Dermis microvascular lymphatic vessel endothelial cell (primary cell): ENCODE data around the gene TMEM245. TPM values are rescaled to one million over a fixed set of nuclear protein-coding genes. Genes with fewer than 3 reads are reported as not detected.
A peak's percentile ranks its signal among the peaks of the same experiment; 100 is the strongest.
"Not testable (repeated sequence)": the region's sequence is repeated elsewhere in the genome, so short reads cannot be mapped to it uniquely, and the experiment has no call there.

Experiments used
- DNase-seq, 2 donors: peaks; one replicate each; pipeline versions ENCODE4 v3.0.0 to v3.0.0-alpha.2; 2010; ENCODE audit warnings: low read depth in 2 of 2
- total RNA-seq: library from RNA; depleted of rRNA; stranded (reverse); fragments of >200 nt; gene quantifications from 2 replicates; pipeline ENCODE4 v1.2.1, GENCODE V29; 2014

The TMEM245 gene
- total RNA-seq, 1 donor from 2014 or later: 49.2 TPM

DNA sequence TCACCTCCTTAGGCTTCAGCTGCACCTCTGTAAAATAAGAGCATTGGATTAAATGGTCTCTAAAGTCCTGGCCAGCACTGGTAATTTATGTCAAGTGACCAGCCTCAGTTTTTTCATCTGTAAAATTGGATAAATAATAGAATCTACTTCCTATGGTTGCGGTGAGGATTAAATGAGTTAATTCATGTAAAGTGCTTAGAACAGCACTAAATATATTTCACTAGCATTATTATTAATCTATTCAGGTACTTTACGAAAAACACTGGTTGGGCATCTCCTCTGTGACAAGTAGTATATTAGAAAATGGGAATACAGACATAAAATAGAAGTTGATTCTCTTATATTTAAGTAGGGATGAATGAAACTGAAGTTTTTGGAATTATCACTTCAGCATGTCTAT, 13.8 kb upstream of the TMEM245 start:
- DNase-seq: no peak

DNA sequence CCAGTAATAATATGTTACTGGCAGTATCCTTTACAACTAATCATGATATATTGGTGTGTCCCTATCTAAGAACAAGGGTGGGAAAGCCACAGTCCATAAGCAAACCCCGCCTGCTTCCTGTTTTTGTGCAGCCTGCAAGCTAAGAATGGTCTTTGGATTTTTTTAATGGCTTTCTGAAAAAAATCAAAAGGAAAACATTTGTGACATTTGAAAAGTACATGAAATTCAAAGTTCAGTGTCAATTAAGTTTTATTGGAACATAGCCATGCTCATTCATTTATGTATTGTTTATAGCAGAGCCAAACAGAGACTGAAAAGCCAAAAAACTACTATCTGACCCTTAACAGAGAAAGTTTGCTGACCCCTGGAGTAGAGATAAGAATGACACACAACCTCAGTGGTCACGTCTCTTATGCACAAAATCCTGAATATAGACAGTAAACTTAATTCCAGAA, 12.8 kb upstream of the TMEM245 start:
- DNase-seq: peak; percentile 55 to 85

DNA sequence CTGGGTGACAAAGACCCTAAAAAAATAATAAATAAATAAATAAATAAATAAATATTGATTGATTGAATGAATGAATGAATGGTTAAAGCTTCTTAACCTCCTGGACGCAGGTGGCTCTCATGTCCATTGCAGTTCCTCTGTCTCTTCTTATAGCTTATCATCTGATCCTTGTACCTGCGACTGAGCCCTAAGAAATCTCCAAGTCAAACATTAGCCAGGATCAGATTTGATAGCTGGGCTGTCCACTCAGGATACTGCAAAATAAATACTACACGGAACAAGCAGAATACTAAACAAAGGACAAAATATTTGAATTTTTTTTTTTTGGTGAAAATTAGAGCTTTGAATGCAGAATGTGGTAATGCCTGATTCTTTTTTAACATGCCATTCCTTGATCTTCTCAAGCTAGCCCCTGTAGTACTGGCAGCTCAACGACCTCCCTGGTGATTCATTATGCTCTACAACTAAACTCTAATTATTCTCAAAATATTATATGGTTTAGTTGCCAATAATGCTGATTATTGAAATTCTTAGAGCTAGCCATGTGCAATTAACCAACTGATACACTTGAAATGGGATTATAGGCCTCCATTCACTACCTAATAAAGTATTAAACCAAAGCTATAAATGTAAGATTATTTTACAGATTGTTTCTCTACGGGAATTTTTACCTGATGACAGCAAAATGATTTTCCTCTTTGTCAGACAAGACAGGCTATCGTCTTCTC, 9.9 kb upstream of the TMEM245 start:
- no peak for DNase-seq

DNA sequence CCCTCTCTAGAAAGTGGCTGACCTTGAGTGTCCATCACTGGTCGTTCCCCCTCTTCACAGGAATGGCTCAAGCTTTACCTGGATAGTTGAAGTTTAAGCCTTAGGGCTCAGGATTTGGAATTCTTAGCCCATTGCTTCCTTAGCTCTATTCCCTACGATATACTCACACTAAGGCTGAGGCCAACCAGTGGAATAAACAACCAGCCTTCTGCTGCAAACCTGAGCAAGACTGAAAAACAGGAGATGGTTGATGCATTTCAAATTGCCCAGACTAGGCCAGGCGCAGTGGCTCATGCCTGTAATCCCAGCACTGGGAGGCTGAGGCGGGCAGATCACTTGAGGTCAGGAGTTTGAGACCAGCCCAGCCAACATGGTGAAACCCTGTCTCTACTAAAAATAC, 6.9 kb upstream of the TMEM245 start:
- DNase-seq: not testable (repeated sequence)

DNA sequence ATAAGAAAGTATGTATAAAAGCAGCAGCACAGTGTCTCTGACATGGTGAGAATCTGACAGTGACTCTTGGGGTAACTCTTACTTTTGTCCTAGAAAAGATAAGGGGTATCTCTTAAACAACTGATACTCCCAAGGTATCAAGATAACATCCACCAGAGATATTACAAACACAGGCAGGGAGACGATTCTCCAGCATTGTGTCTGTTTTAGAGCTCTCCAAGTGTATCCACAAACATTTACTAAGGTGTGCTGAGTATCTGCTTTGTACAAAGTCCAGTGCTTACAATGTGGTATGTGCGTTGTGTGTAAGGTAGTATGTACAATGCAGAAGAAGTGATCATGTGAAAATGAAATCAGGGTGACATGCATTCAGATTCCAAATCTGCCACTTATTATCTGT, 4.4 kb upstream of the TMEM245 start:
- DNase-seq: no peak

DNA sequence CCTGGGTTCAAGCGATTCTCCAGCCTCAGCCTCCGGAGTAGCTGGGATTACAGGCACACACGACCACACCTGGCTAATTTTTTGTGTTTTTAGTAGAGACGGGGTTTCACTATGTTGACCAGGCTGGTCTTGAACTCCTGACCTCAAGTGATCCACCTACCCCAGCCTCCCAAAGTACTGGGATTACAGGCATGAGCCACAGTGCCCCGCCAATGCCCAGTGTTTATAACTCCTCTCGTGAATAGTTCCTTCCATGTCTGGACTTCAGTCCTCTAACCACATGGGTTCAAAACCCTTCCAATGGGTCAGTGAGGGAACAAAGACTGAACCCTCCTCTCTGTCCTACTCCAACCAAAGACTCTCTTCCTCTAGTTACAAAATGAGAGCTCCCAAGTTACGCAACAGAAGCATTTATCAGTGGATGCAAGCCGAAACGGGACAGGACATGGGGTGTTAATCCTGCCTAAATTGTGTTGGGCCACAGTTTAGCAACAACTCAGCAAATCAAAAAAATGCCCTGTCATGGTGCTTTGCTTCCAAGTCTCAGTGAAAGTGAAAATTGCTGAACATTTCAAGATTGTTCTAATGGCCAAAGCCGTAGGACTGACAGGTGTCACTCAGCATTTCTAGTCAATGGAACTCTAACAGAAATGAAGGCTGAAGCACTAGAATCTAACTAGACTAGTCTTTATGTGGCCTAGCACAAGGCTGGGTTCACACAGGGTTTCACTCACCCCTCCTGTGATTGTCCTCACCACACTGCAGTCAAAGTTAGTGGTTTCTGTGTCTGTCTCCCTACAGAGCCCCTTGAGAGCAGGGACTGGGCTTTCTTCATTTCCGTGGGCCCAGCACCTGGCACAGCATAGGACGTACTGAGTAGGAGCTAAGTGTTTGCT, 3.2 kb upstream of the TMEM245 start:
- DNase-seq: no peak

DNA sequence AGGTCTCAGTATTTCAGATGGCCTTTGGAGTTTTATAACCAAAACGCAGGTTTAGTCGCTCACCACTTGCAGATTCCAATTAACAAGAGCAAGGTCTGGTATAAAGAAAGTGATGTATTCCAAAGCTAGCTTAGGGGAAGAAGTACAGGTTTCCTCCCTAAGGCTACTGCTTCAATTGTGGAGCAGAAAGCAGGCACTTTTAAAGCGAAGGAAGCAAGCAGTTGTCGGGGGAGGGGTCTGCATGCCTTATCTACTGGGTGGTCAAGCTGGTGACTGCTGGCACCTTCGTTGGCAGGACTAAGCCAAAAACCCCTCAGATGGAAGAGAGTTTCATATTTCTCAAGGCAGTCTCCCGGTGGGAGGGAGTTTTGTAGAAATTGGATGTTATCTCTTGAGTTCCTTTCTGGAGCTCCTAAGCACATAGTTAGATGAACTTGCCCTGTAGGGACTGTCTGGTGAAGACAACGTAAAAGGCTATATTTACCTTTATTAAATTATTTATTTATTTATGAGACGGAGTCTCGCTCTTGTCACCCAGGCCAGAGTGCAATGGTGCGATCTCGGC, 1.6 kb upstream of the TMEM245 start:
- no peak for DNase-seq

DNA sequence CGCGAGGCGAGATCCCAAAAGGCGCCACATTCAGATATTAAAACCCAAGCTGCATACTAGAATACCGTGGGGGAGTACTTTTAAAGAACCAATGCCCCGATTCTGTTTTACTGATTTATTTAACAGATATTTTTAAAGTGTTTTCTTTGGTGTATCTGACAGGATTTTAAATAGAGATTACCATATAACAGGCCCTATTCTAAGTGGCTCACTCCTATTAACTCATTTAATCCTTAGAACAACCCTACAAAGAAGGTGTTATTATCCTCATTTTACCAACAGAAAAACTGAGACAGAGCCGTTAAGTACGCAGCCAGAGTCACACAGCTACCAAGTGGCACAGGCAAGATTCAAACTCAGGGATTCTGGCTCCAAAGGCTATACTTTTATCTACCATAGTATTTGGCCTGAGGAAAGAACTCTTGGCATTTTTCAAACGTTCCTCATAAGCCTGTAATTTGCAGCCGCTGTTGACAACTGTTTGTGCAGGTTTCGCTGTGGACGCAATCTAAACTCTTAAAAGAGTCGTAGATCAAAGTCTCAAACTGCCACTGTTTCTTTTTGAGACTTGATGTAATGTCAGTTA, 550 bp upstream of the TMEM245 start:
- no peak for DNase-seq

DNA sequence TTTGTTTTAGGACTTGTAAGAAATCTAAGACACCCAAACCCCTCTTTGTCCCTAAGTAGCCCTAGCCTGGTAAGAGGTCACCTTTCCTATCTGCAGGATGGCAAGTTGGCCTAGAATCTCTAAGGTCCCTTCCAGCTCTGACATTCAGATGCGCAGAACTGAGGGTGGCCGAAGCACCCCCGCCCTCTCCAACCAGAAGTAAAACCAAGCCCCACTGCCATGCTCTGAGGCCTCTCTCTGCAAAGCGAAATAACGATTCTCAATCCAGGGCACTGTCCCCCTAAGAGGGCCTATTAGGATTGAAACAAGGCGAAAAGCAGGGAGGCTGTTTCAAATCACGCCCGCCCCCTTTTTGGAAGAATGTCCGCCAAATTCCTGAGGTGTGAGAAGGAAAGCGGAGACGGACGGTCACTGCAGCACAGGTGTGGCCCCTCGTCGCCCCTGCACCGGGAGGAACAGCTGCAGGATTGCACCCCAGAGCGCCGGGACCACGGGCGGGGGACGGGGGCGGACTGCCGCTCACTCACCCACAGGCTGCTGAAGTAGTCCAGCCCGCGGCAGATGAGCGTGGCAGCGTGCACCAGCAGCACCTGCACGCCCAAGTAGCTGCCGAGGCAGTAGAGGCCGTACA, 824 bp downstream of the TMEM245 start:
- peak in 1 of 2 donors; percentile 19 for DNase-seq

DNA sequence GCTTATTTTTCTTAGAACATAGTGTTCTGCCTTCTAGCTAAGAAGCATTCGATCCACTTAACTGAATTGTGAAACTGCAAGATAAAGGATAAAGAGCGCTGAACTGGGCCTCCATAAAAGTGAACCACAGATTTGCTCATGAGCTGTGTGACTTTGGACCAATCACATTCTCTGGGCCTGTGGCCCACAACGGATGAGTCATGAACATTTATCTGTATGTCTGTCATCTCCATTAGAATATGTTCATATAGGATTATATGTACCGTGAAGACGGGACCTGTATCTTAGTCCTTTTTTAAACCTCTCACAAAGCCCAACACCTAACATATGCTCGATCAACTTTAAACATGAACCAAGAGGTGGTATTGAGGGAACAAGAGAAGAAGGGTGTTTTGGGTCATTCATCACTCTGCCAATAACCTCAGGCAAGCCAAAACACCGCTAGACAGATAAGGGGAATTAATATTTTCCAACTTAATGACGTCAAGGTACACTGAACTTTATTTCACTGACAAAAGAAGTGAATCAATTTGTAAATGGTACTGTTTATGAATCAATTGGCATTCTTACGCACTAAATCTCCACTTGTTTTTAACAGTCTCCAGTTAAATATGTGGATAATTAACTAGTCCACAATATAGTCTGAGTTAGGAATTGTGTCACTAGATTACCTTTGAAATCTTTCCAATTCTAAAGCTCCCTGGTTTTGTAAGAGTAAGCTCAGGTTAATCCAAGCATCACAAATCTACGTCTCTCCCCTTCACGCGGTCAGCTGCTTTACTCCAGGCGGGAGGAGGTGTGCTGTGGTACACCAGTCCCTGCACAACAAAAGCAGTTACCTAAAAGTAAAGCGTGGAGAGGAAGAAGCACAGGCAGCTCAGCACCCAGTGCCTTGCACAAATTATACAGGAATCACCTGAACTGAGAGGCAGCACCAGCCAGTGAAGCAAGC, 1.6 kb downstream of the TMEM245 start:
- DNase-seq: peak in 1 of 2 donors; percentile 77

DNA sequence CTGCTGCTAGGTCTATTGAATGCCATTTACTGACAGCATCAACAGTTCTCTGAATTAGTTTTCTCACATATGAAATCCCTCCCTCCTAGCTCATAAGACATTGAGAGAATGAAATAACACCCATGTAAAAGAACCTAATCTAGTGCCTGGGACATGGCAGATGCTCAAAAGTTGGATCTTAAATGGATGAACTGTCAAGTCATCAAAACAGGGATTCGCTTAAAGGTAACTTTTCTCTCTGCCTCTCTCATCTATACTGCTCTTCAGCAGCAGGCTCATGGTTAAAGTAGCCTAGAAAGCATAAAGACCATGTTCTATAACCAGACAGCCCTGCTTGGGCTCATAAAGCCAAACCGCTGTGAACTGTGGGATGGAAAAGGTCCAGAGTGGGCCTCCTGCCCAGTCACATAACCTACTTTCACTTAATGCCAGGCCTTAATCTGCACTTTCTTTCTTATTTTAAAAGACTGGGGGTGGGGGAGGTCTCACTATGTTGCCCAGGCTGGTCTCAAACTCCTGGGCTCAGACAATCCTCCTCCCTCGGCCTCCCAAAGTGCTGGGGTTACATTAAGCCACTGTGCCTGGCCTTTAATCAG, 3.7 kb downstream of the TMEM245 start:
- DNase-seq: no peak

DNA sequence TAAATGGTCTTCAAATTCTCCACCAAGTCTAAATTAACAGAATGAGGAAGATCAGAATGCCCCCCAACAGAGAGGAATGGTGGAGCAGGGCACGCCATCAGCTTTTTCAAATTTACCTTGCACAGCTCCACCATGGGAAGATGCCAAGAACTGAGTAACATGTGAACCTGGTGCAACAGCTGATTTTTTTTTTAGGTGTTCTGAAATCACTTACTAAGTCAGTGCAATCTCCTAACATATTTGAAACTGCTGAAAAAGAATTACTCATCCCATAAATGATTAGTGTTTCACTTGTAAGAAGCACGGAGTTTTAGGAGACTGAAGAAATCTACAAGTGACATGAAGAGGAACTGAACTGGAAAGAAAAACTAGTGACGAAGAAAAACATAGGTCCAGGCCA, 5.1 kb downstream of the TMEM245 start:
- DNase-seq: no peak

DNA sequence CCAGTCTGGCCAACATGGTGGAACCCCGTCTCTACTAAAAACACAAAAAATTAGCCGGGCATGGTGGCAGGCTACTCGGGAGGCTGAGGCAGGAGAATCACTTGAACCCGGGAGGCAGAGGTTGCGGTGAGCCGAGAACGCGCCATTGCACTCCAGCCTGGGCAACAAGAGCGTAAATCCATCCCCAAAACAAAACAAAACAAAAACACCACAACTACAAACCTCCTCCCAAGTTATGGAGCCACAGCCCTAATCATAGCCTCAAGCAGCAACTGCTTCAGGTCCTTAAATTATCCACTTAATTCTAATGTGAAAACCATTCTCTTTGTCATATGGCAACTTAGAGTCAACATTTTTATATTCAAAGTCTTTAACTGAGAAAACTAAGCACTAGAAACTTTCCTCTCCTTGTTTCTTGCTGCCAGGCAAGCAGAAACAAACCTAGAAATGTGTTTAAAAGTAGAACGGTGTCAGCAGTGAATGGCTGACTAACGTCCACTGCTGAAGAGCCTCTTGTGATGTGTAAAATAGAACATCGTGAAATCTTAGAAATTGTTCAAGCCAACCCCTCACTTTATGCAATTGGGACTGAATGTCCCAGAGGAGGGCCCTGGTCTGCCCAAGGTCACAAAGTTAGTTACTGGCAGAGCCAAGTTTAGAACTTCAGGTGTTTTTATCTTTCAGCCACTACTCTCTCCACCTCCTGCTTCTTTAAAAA, 5.7 kb downstream of the TMEM245 start:
- DNase-seq: no peak

DNA sequence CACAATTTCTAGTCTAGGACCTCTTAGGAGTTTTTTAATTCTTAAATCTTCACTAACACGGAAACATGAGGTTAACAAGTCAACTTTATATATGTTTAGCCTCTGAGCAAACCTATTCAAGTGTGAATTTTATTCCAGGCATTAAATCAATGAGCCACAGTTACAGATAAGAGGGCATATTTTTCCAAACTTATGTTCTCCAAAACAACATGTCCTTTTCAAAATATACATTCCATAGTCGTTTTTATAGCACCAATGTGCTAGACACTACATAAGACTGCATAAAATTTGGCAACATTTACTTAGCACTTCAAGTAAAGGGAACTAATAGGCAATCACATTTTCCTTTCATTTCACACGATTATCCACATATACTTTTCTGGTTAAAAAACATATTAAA, 6.5 kb downstream of the TMEM245 start:
- no peak for DNase-seq

DNA sequence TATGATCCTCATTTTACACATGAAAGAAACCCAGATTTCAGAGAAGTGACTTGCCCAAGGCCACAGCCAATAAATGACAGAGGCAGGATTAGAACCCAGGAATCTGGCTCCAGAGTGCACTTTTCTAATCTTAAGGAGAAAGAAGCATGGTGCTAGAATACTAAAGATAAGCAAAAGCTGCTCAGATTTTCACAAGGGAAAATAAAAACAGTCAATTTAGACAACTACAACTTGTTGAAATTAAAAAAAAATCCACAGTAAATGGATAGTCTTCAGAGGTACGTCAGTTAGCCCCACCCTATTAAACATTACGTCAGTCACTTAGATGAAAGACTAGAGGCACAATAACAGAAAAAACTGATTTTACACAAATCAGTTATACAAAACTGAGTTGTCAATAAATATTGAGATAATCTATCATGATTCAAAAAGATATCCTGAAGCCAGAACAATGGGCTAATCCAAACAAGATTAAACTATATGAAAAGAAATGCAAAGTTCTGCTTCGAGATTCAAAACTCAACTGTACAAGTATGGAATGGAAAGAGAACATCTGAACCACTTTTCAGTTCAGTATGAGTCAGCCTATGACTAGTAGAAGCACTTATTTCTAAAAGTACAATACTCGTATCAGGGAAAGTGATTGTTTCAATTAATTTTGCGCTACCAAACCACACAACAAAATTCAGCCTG, 9.3 kb downstream of the TMEM245 start:
- peak in 1 of 2 donors; percentile 84 for DNase-seq

DNA sequence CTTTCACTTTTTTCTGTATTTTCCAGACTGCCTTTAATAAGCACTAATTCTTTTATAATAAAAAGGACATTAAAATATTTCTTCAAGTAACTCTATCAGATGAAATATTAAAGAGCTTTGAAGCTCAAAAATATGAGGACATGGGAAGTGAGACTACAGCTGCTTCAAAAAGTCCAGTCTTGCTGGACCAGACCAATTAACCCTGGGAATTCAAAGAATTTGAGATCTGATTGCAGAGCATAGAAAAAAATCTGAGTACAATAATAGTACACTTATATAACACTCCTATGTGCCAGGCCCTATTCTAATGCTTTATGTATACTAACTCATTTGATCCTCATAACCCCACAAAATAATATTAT, 9.8 kb downstream of the TMEM245 start:
- no peak for DNase-seq

DNA sequence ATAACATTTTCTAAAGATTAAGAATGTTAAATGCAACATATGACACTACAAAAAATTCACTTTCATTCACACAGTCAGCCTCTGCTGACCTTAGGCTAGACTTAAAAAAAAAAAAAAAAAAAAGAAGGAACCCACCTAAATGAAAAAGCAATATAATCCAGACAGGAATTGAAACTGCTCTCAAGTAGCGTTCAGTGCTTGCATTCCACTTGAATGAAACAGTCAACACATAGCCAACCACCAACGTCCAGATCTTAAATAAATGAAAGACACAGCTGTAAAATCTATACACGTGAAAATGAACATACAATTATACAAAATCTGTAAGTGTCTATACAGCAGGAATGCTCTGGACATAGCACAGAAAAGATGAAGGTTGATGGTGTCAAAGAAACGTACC, 11.4 kb downstream of the TMEM245 start:
- peak in 1 of 2 donors; percentile 40 for DNase-seq

DNA sequence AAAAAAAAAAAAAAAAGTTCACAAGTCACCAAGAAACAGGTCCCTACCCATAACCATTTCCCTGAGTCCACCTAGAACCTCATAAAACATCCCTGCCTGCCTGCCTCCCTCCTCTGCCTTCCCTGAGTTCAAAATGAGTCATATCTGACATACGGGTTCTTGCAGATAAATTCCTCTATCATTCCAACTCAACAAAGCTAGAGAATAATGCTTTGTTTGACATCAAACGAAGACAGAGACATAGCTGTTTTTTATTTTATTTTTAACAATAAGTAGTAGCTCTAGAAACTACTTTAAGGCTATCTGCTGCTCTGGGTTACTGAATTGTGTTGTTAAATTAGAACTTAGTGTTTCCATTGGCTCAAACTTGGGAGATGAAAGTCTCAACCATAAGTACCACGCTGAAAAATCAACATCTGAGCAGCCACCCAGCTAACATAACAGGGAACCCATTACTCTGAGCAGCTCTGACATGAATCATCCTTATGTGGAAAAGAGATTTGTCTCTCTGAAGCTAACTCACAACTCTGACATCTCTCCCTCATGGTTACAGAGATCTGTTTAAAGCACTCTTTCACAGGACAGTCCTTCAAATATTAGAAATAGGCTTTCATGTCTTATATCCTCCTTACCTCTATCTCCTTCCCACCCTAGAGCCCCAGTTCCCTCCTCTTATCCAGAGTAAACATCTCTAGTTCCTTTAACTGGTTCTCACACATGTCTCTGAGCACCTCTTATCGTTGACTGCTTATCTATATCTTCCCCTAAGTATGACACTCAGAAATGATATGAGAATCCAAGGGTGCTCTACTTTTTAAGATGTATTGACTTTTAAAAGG, 12.1 kb downstream of the TMEM245 start:
- peak in 1 of 2 donors; percentile 74 for DNase-seq
